IMR-90 (cell line): ENCODE measurements around the gene ITGAE. TPM values are rescaled to one million over a fixed set of nuclear protein-coding genes. Genes with fewer than 3 reads are reported as not detected.

Experiments used
- ATAC-seq: fragments of 200-7000 bp; cut with Tn5 transposase; 2 replicates; pipeline ENCODE4 v1.9.1; 2020; ENCODE audit warnings: low read depth, mild to moderate bottlenecking, moderate library complexity
- BruUV-seq: library from RNA; stranded (reverse); fragments of 400-500 nt; replicated peaks from 2 replicates; lab custom pipeline; 2021; lab: Mats Ljungman, UMichigan
- CTCF ChIA-PET: fragments of 300-600 bp; formaldehyde crosslinking; extraction: SDS; loops from one replicate; lab custom pipeline; 2021; ENCODE audit warnings: antibody characterized with exemption; lab: Yijun Ruan, JAX
- POLR2A ChIA-PET: fragments of 300-600 bp; sonication (Branson Sonifier 250); formaldehyde crosslinking; loops from one replicate; lab custom pipeline; 2022; ENCODE audit warnings: antibody characterized with exemption; ENCODE audit not compliant: unreplicated experiment; lab: Charles Lee
- DNase-seq: peaks from one replicate; pipeline ENCODE4 v3.0.0; 2013
- H2AFZ ChIP-seq: replicated peaks from 2 replicates; pipeline ENCODE3; 2013; ENCODE audit warnings: low read length, mild to moderate bottlenecking; ENCODE audit not compliant: poor library complexity
- H2AK5ac ChIP-seq: 2 replicates; pipeline ENCODE4 v1.6.1; 2013; ENCODE audit warnings: low read depth, low read length, inconsistent platforms
- H2AK9ac ChIP-seq: replicated peaks from 2 replicates; pipeline ENCODE3; 2013; ENCODE audit warnings: mild to moderate bottlenecking, low read depth, low read length, moderate library complexity; ENCODE audit not compliant: poor library complexity
- H2BK120ac ChIP-seq: 2 replicates; pipeline ENCODE4 v1.6.1; 2013; ENCODE audit warnings: low read depth, low read length, inconsistent platforms
- H2BK15ac ChIP-seq: 3 replicates; pipeline ENCODE4 v1.6.1; 2013; ENCODE audit warnings: low read depth, low read length, inconsistent platforms
- H2BK20ac ChIP-seq: 2 replicates; pipeline ENCODE4 v1.6.1; 2013; ENCODE audit warnings: low read depth, mild to moderate bottlenecking, inconsistent platforms, low read length, moderate library complexity
- H2BK5ac ChIP-seq: 2 replicates; pipeline ENCODE4 v1.6.1; 2013; ENCODE audit warnings: mild to moderate bottlenecking, low read depth, low read length, inconsistent platforms; ENCODE audit not compliant: poor library complexity, severe bottlenecking
- H3K14ac ChIP-seq: replicated peaks from 2 replicates; pipeline ENCODE4 v1.6.1; 2013; ENCODE audit warnings: low read depth, low read length, inconsistent platforms
- H3K18ac ChIP-seq: 2 replicates; pipeline ENCODE4 v1.6.1; 2013; ENCODE audit warnings: low read depth, low read length, control low read depth
- H3K23ac ChIP-seq: 2 replicates; pipeline ENCODE4 v1.6.1; 2013; ENCODE audit warnings: low read depth, low read length, inconsistent platforms
- H3K27ac ChIP-seq: 2 replicates; pipeline ENCODE4 v1.5.1; 2013; ENCODE audit warnings: mild to moderate bottlenecking, control low read depth, low read length; ENCODE audit not compliant: insufficient read depth
- H3K27me3 ChIP-seq: 2 replicates; pipeline ENCODE4 v1.6.1; 2013; ENCODE audit warnings: low read length; ENCODE audit not compliant: control insufficient read depth, insufficient read depth
- H3K36me3 ChIP-seq: 2 replicates; pipeline ENCODE4 v1.6.1; 2013; ENCODE audit warnings: low read length, mixed read lengths; ENCODE audit not compliant: control insufficient read depth, insufficient read depth
- H3K4ac ChIP-seq: 2 replicates; pipeline ENCODE4 v1.6.1; 2013; ENCODE audit warnings: low read depth, low read length, inconsistent platforms
- H3K4me1 ChIP-seq: 2 replicates; pipeline ENCODE4 v1.6.1; 2013; ENCODE audit warnings: low read length, mixed read lengths; ENCODE audit not compliant: control insufficient read depth, insufficient read depth
- H3K4me2 ChIP-seq: 2 replicates; pipeline ENCODE4 v1.6.1; 2013; ENCODE audit warnings: low read depth, mild to moderate bottlenecking, control low read depth, low read length, moderate library complexity
- H3K4me3 ChIP-seq: 2 replicates; pipeline ENCODE4 v1.5.1; 2013; ENCODE audit warnings: low read depth, mild to moderate bottlenecking, control low read depth, low read length, moderate library complexity; ENCODE audit not compliant: insufficient read depth
- H3K56ac ChIP-seq: 2 replicates; pipeline ENCODE4 v1.6.1; 2013; ENCODE audit warnings: low read length, inconsistent platforms; ENCODE audit not compliant: insufficient read depth; ENCODE audit errors: extremely low read depth
- H3K79me1 ChIP-seq, 2 experiments: 2 replicates each; pipeline ENCODE4 v1.6.1; 2013; ENCODE audit warnings: low read length in 2 of 2, inconsistent platforms in 1 of 2, low read depth in 1 of 2
- H3K9ac ChIP-seq: 2 replicates; pipeline ENCODE4 v1.6.1; 2013; ENCODE audit warnings: low read depth, low read length, control low read depth
- H3K9me1 ChIP-seq: 2 replicates; pipeline ENCODE4 v1.6.1; 2013; ENCODE audit warnings: low read length, inconsistent platforms; ENCODE audit not compliant: insufficient read depth
- H3K9me3 ChIP-seq: 2 replicates; pipeline ENCODE4 v1.6.1; 2013; ENCODE audit warnings: low read length; ENCODE audit not compliant: control insufficient read depth, insufficient read depth
- H4K20me1 ChIP-seq: 2 replicates; pipeline ENCODE4 v1.6.1; 2013; ENCODE audit warnings: low read length, inconsistent platforms; ENCODE audit not compliant: insufficient read depth
- H4K5ac ChIP-seq: 2 replicates; pipeline ENCODE4 v1.6.1; 2013; ENCODE audit warnings: mild to moderate bottlenecking, low read depth, low read length, control low read depth
- H4K8ac ChIP-seq, 2 experiments: 2 replicates each; pipeline ENCODE4 v1.6.1; 2013; ENCODE audit warnings: low read depth in 2 of 2, low read length in 2 of 2, control low read depth in 1 of 2, inconsistent platforms in 1 of 2
- H4K91ac ChIP-seq: 2 replicates; pipeline ENCODE4 v1.6.1; 2013; ENCODE audit warnings: low read depth, low read length, inconsistent platforms; ENCODE audit not compliant: insufficient read depth
- BHLHE40 ChIP-seq: fragments of 150-350 bp; IDR thresholded peaks from 2 replicates; pipeline ENCODE4 v1.6.1; 2016; ENCODE audit warnings: mild to moderate bottlenecking, low read depth, low read length
- CEBPB ChIP-seq: IDR thresholded peaks from 2 replicates; pipeline ENCODE4 v1.6.1; 2012; ENCODE audit warnings: low read depth, low read length, improper control_type of control experiment
- CHD1 ChIP-seq: IDR thresholded peaks from 2 replicates; pipeline ENCODE4 v1.6.1; 2012; ENCODE audit warnings: low read depth, low read length, improper control_type of control experiment
- ELK1 ChIP-seq: fragments of 150-350 bp; IDR thresholded peaks from 2 replicates; pipeline ENCODE4 v1.6.1; 2016; ENCODE audit warnings: low read depth, mild to moderate bottlenecking, low read length, moderate library complexity, borderline replicate concordance
- FOS ChIP-seq: fragments of 150-350 bp; IDR thresholded peaks from 2 replicates; pipeline ENCODE4 v1.6.1; 2016; ENCODE audit warnings: low read depth, low read length
- MAZ ChIP-seq: IDR thresholded peaks from 2 replicates; pipeline ENCODE4 v1.6.1; 2012; ENCODE audit warnings: low read depth, mild to moderate bottlenecking, low read length, improper control_type of control experiment, moderate library complexity, borderline replicate concordance
- MXI1 ChIP-seq: IDR thresholded peaks from 2 replicates; pipeline ENCODE4 v1.6.1; 2012; ENCODE audit warnings: low read depth, mild to moderate bottlenecking, low read length, moderate library complexity, borderline replicate concordance
- POLR2A ChIP-seq: IDR thresholded peaks from 2 replicates; pipeline ENCODE4 v1.6.1; 2012; ENCODE audit warnings: mild to moderate bottlenecking, low read depth, low read length
- RCOR1 ChIP-seq: IDR thresholded peaks from 2 replicates; pipeline ENCODE4 v1.6.1; 2012; ENCODE audit warnings: mild to moderate bottlenecking, low read length, improper control_type of control experiment; ENCODE audit not compliant: insufficient replicate concordance
- RFX5 ChIP-seq: IDR thresholded peaks from 2 replicates; pipeline ENCODE4 v1.8.0; 2012; ENCODE audit warnings: low read depth, mild to moderate bottlenecking, low read length, moderate library complexity
- SMC3 ChIP-seq: fragments of 150-350 bp; IDR thresholded peaks from 2 replicates; pipeline ENCODE4 v1.6.1; 2016; ENCODE audit warnings: low read depth, mild to moderate bottlenecking, antibody characterized with exemption, low read length, moderate library complexity
- WGBS, 2 experiments: methylation state at CpG; one replicate each; pipeline versions ENCODE4 v1.1.5 to v1.1.7; 2013; ENCODE audit warnings: missing lambda C conversion rate in 2 of 2; ENCODE audit not compliant: insufficient read length in 1 of 2; ENCODE audit errors: extremely low coverage in 2 of 2; 5-methylcytosine and 5-hydroxymethylcytosine counted together
- dilution Hi-C: fragments of 300-500 bp; cut with HindIII; formaldehyde crosslinking; loops from one replicate; pipeline ENCODE4 v1.14.3; 2018; ENCODE audit warnings: low sequenced_read_pairs; ENCODE audit not compliant: unreplicated experiment
- in situ Hi-C: fragments of 300-500 bp; cut with MboI; formaldehyde crosslinking; loops from 3 replicates; pipeline ENCODE4 v1.14.3; 2019; ENCODE audit warnings: low sequenced_read_pairs, inconsistent platforms, mixed read lengths
- intact Hi-C: fragments of 100-400 bp; cut with micrococcal nuclease; formaldehyde crosslinking; loops from 2 replicates; pipeline ENCODE4 v1.10.0; 2022
- polyA plus RNA-seq, 3 experiments: library from polyadenylated mRNA; depleted of rRNA; stranded (reverse); fragments of >200 nt; gene quantifications; 2 replicates each; pipeline ENCODE4 v1.2.3, GENCODE V29; 2012; ENCODE audit warnings: low replicate concordance in 1 of 3
- total RNA-seq: library from RNA; depleted of rRNA; stranded (reverse); fragments of >200 nt; gene quantifications from 2 replicates; pipeline ENCODE4 v1.2.3, GENCODE V29; 2012
- TF ChIP-seq, protein P1 (sequence below): conservative IDR thresholded peaks from 2 replicates; pipeline ENCODE4 v1.5.1; 2012; ENCODE audit warnings: mild to moderate bottlenecking, low read depth, low read length, improper control_type of control experiment
- TF ChIP-seq, protein P2 (sequence below): fragments of 150-350 bp; IDR thresholded peaks from 2 replicates; pipeline ENCODE4 v1.6.1; 2017; ENCODE audit warnings: mild to moderate bottlenecking, antibody characterized with exemption, low read length, low read depth

The ITGAE gene
- total and polyA plus RNA-seq, 2 of the 4 experiments (the other 2 are of a cell fraction) = 54.1 to 60.8 TPM

DNA sequence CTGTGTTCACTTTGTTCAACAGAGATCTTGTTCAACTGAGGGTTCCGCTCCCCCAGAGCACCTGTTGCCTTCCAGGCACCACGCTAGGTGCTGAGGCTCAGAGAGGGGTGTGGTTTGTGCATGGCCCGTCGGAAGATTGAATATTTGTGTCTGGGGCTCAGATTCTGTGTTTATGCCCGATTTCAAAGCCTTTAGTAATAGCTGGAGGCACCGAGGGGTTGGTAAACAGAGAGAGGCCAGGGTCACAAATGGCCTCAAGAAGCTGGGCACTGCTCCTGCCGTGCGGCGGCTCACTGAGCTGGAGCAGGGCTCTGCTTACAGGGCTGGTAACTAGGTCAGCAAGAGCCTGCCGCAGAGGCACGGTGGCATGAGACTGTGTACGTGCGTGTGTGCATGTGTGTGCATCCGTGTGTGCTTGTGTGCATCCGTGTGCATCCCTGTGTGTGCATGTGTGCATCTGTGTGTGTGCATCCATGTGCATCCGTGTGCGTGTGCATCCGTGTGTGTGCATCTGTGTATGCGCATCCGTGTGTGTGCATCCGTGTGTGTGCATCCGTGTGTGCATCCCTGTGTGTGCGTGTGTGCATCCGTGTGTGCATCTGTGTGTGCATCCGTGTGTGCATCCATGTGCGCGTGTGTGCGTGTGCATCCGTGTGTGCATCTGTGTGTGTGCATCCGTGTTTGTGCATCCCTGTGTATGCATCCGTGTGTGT is 5.4 kb downstream of the ITGAE start:
- H4K20me1 ChIP-seq = no peaks in the 10 kb centered on the region
- H4K8ac ChIP-seq = no peak overlapping the region
- BruUV-seq = no TSS peak
- no peaks in the 10 kb centered on the region for H3K9me3 ChIP-seq
- no peak overlapping the region for H2BK5ac ChIP-seq
- no peak overlapping the region for H4K5ac ChIP-seq
- ChIA-PET POLR2A (no interaction called here), CTCF (interaction anchor here (0.6 to 2.3 kb wide), 2 partner anchors 58 to 1343 kb away, joined by 3 to 5 read pairs; no protein-coding TSS in a partner anchor)
- no peak overlapping the region for H2BK15ac ChIP-seq
- ATAC-seq = peak; percentile 14
- H3K4me1 ChIP-seq = peaks cover 12% of the 10 kb centered on the region
- no peak overlapping the region for H2BK120ac ChIP-seq
- H3K56ac ChIP-seq = no peak overlapping the region
- H3K4me3 ChIP-seq = no peak overlapping the region
- TF ChIP-seq RCOR1 = no peak
- no peak for TF ChIP-seq BHLHE40
- TF ChIP-seq SMC3 = no peak
- TF ChIP-seq, protein P1, sequence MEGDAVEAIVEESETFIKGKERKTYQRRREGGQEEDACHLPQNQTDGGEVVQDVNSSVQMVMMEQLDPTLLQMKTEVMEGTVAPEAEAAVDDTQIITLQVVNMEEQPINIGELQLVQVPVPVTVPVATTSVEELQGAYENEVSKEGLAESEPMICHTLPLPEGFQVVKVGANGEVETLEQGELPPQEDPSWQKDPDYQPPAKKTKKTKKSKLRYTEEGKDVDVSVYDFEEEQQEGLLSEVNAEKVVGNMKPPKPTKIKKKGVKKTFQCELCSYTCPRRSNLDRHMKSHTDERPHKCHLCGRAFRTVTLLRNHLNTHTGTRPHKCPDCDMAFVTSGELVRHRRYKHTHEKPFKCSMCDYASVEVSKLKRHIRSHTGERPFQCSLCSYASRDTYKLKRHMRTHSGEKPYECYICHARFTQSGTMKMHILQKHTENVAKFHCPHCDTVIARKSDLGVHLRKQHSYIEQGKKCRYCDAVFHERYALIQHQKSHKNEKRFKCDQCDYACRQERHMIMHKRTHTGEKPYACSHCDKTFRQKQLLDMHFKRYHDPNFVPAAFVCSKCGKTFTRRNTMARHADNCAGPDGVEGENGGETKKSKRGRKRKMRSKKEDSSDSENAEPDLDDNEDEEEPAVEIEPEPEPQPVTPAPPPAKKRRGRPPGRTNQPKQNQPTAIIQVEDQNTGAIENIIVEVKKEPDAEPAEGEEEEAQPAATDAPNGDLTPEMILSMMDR = no peak
- no peak for TF ChIP-seq CHD1
- TF ChIP-seq, protein P2, sequence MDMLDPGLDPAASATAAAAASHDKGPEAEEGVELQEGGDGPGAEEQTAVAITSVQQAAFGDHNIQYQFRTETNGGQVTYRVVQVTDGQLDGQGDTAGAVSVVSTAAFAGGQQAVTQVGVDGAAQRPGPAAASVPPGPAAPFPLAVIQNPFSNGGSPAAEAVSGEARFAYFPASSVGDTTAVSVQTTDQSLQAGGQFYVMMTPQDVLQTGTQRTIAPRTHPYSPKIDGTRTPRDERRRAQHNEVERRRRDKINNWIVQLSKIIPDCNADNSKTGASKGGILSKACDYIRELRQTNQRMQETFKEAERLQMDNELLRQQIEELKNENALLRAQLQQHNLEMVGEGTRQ = no peak
- TF ChIP-seq POLR2A = no peak
- TF ChIP-seq RFX5 = no peak
- no peak for TF ChIP-seq CEBPB
- TF ChIP-seq FOS = no peak
- no peak for TF ChIP-seq ELK1
- TF ChIP-seq MAZ = no peak
- TF ChIP-seq MXI1 = no peak
- no peak overlapping the region; the same call in 1 of the 2 replicates for H3K4ac ChIP-seq
- 83% methylated on average over 21 of the region's 31 CpGs; no CpG with 5 or more reads in 1 of the 2 experiments for WGBS, 2 experiments
- intact Hi-C loops (no loop called here), in situ Hi-C loops (no loop called here), dilution Hi-C loops (no loop called here)
- H3K4me2 ChIP-seq = no peak overlapping the region
- H3K18ac ChIP-seq = no peak overlapping the region
- H4K91ac ChIP-seq = no peak overlapping the region
- no peaks in the 10 kb centered on the region for H3K27me3 ChIP-seq
- H2BK20ac ChIP-seq = no peak overlapping the region
- H2AFZ ChIP-seq = peak overlapping the region; percentile 77
- H3K14ac ChIP-seq = peak overlapping the region; percentile 75
- H3K23ac ChIP-seq = no peak overlapping the region
- no peak overlapping the region for H2AK5ac ChIP-seq
- H3K9me1 ChIP-seq = peaks cover 11% of the 10 kb centered on the region
- no peak overlapping the region for H3K27ac ChIP-seq
- no peaks in the 10 kb centered on the region for H3K79me1 ChIP-seq
- H2AK9ac ChIP-seq = peak overlapping the region; percentile 78
- DNase-seq = no peak
- H3K9ac ChIP-seq = no peak overlapping the region
- H3K36me3 ChIP-seq = no peaks in the 10 kb centered on the region
